Measurements from ENCODE around the gene SIPA1L3.

DNA sequence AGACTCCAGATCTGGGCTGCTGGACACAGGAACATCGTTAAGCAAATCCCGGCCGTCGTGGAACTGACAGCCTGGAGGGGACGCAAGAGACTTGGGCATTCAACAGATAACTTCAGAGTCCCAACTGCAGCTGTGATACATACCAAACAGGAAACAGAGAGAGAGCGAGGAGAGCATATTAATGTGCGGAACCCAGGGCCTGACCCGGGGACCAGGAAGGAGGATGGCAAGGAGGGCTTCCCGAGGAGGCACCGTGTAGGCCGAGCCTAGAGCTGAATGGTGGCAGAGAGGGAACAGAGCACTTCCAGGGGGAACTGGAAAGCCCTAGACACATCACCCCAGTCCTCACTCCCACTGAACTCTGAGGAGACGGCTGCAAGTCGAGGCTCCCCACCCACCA lies 68.1 kb downstream of the SIPA1L3 start:
- TF ChIP-seq, protein P1, sequence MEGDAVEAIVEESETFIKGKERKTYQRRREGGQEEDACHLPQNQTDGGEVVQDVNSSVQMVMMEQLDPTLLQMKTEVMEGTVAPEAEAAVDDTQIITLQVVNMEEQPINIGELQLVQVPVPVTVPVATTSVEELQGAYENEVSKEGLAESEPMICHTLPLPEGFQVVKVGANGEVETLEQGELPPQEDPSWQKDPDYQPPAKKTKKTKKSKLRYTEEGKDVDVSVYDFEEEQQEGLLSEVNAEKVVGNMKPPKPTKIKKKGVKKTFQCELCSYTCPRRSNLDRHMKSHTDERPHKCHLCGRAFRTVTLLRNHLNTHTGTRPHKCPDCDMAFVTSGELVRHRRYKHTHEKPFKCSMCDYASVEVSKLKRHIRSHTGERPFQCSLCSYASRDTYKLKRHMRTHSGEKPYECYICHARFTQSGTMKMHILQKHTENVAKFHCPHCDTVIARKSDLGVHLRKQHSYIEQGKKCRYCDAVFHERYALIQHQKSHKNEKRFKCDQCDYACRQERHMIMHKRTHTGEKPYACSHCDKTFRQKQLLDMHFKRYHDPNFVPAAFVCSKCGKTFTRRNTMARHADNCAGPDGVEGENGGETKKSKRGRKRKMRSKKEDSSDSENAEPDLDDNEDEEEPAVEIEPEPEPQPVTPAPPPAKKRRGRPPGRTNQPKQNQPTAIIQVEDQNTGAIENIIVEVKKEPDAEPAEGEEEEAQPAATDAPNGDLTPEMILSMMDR (conservative IDR thresholded peaks at IDR 0.05), result no peak
- no peak for TF ChIP-seq ZFX (IDR thresholded peaks at IDR 0.05)

Measured in C4-2B (cell line).